Measurements from ENCODE around the gene TMOD2. TPM values are rescaled to one million over a fixed set of nuclear protein-coding genes. Genes with fewer than 3 reads are reported as not detected.

Gene TMOD2
- total and polyA plus RNA-seq, 2 of the 8 experiments (the other 6 are each of a cell fraction or from before 2014, with no cell fraction given): 0.80 to 6.5 TPM

GRCh38 chr15:51736069-51736468, 15.3 kb upstream of the TMOD2 start (continued):
- TF ChIP-seq SIN3A (conservative IDR thresholded peaks at IDR 0.05 in 1 of 2, IDR thresholded peaks at IDR 0.05 in 1 of 2; ENCODE audit: low read depth in 1 of 2, low read length in 2 of 2): no peak

Data from H1 (cell line).